Naive thymus-derived CD4-positive, alpha-beta T cell (primary cell): ENCODE measurements around the gene SRRM3. TPM values are rescaled to one million over a fixed set of nuclear protein-coding genes. Genes with fewer than 3 reads are reported as not detected.
A peak's percentile ranks its signal among the peaks of the same experiment; 100 is the strongest.
"Not testable (repeated sequence)": the region's sequence is repeated elsewhere in the genome, so short reads cannot be mapped to it uniquely, and the experiment has no call there.

ENCODE experiments used
- ATAC-seq: fragments of 150-1000 bp; cut with Tn5 transposase; 2 replicates; pipeline ENCODE4 v1.10.0; 2021; ENCODE audit warnings: mild to moderate bottlenecking, moderate library complexity
- CTCF ChIA-PET: fragments of 350-600 bp; sonication (Branson Sonifier 250); formaldehyde crosslinking; loops from one replicate; lab custom pipeline; 2021; ENCODE audit warnings: antibody characterized with exemption; lab: Charles Lee
- POLR2A ChIA-PET: fragments of 350-600 bp; sonication (Branson Sonifier 250); formaldehyde crosslinking; loops from one replicate; lab custom pipeline; 2021; ENCODE audit warnings: antibody characterized with exemption, inconsistent platforms; lab: Charles Lee
- DNase-seq, 9 donors: peaks; one replicate each; pipeline versions ENCODE4 v3.0.0 to v3.0.0-alpha.2; 2020 to 2022; ENCODE audit warnings: mixed read lengths in 1 of 9
- H3K27ac ChIP-seq: one replicate; pipeline ENCODE4 v1.7.0; 2013; ENCODE audit warnings: mild to moderate bottlenecking, low read depth, low read length, moderate library complexity
- H3K27me3 ChIP-seq, 2 donors: one replicate each; pipeline ENCODE4 v1.7.0; 2013; ENCODE audit warnings: low read length in 2 of 2, mild to moderate bottlenecking in 2 of 2, moderate library complexity in 2 of 2; ENCODE audit not compliant: control insufficient read depth in 2 of 2, insufficient read depth in 2 of 2
- H3K36me3 ChIP-seq, 3 experiments: 1 replicate in 2 of 3; 2 replicates in 1 of 3; pipeline ENCODE4 v1.7.0; 2013; ENCODE audit warnings: low read length in 3 of 3, mild to moderate bottlenecking in 3 of 3, moderate library complexity in 1 of 3; ENCODE audit not compliant: insufficient read depth in 3 of 3, control insufficient read depth in 2 of 3
- H3K4me1 ChIP-seq, 2 donors: one replicate each; pipeline ENCODE4 v1.7.0; 2013; ENCODE audit warnings: low read length in 2 of 2, mild to moderate bottlenecking in 2 of 2, moderate library complexity in 1 of 2; ENCODE audit not compliant: control insufficient read depth in 2 of 2, insufficient read depth in 2 of 2
- H3K4me3 ChIP-seq: 2 replicates; pipeline ENCODE4 v1.7.0; 2013; ENCODE audit warnings: mild to moderate bottlenecking, low read length
- H3K9me3 ChIP-seq, 3 experiments: 1 replicate in 2 of 3; 2 replicates in 1 of 3; pipeline ENCODE4 v1.7.0; 2013; ENCODE audit warnings: low read length in 3 of 3; ENCODE audit not compliant: control insufficient read depth in 2 of 3
- H3K27ac Mint-ChIP-seq, 9 donors: one replicate each; pipeline ENCODE4 v1.8.0; 2020 to 2022; ENCODE audit warnings: mixed read lengths in 9 of 9, mild to moderate bottlenecking in 8 of 9, moderate library complexity in 5 of 9, inconsistent platforms in 2 of 9
- H3K27me3 Mint-ChIP-seq, 5 donors: one replicate each; pipeline ENCODE4 v1.8.0; 2021 to 2022; ENCODE audit warnings: mixed read lengths in 5 of 5, mild to moderate bottlenecking in 1 of 5
- H3K36me3 Mint-ChIP-seq, 5 donors: one replicate each; pipeline ENCODE4 v1.8.0; 2020 to 2022; ENCODE audit warnings: mixed read lengths in 5 of 5, mild to moderate bottlenecking in 3 of 5, inconsistent platforms in 1 of 5
- H3K4me1 Mint-ChIP-seq, 7 donors: one replicate each; pipeline ENCODE4 v1.8.0; 2020 to 2022; ENCODE audit warnings: mixed read lengths in 7 of 7, mild to moderate bottlenecking in 3 of 7, inconsistent platforms in 1 of 7
- H3K4me3 Mint-ChIP-seq, 10 donors: one replicate each; pipeline ENCODE4 v1.8.0; 2020 to 2022; ENCODE audit warnings: mild to moderate bottlenecking in 10 of 10, mixed read lengths in 10 of 10, moderate library complexity in 6 of 10, inconsistent platforms in 2 of 10
- H3K9me3 Mint-ChIP-seq, 11 donors: one replicate each; pipeline ENCODE4 v1.8.0; 2020 to 2022; ENCODE audit warnings: mixed read lengths in 11 of 11, mild to moderate bottlenecking in 4 of 11, inconsistent platforms in 1 of 11, moderate library complexity in 1 of 11
- intact Hi-C, 2 donors: fragments of 100-400 bp; cut with micrococcal nuclease; formaldehyde crosslinking; loops; one replicate each; pipeline ENCODE4 v1.15.1; 2023
- polyA plus RNA-seq, 2 donors: library from polyadenylated mRNA; unstranded; fragments of 300-500 nt; fragmentation: Illumina TruSeq; gene quantifications; one replicate each; pipeline ENCODE4 v1.2.3, GENCODE V29; 2021
- total RNA-seq, 6 experiments: library from RNA in 5 of 6; stranded (reverse) in 5 of 6; gene quantifications; 1 replicate in 5 of 6; 2 replicates in 1 of 6; pipeline ENCODE4 v1.2.3 and lab custom pipeline; 2021 to 2026

SRRM3 gene
- total and polyA plus RNA-seq, 7 experiments from 2014 or later = not detected

- Histone ChIP-seq H3K27me3 (no peaks in the 10 kb centered on the region), H3K9me3 (no peaks in the 10 kb centered on the region), H3K4me3 (no peak overlapping the region), H3K27ac (no peak overlapping the region), H3K4me1 (no peaks in the 10 kb centered on the region), H3K36me3 (no peaks in the 10 kb centered on the region)
- ChIA-PET CTCF (no interaction called here), POLR2A (no interaction called here)
- Mint-ChIP-seq H3K9me3 (peaks cover 0 to 17% (median 2%) of the 10 kb centered on the region in 11 donors), H3K36me3 (peaks cover 0 to 11% (median 0%) of the 10 kb centered on the region in 5 donors), H3K27me3 (peaks cover 15 to 50% (median 48%) of the 10 kb centered on the region in 5 donors), H3K4me1 (peaks cover 0 to 5% (median 0%) of the 10 kb centered on the region in 7 donors), H3K27ac (no peak overlapping the region), H3K4me3 (no peak overlapping the region)
- ATAC-seq (no peak), DNase-seq (peak in 4 of 9 donors; percentile 10 to 44 (median 18))
- intact Hi-C loops = loop anchor here in 1 of 2 donors (2.0 kb wide), 1 partner anchor 25 kb away; the partner anchor contains the start of gene SRRM3
Observed at GRCh38 chr7:76225379-76225778, 23.7 kb downstream of the SRRM3 start.

GRCh38 chr7:76225951-76226350, 24.3 kb downstream of the SRRM3 start:
- peaks cover 17 to 53% (median 51%) of the 10 kb centered on the region in 5 donors for H3K27me3 Mint-ChIP-seq
- POLR2A ChIA-PET = no interaction called here
- H3K36me3 Mint-ChIP-seq = peaks cover 0 to 11% (median 0%) of the 10 kb centered on the region in 5 donors
- no peak overlapping the region for H3K4me3 Mint-ChIP-seq
- no peak for ATAC-seq
- Histone ChIP-seq H3K27ac (no peak overlapping the region), H3K4me1 (no peaks in the 10 kb centered on the region), H3K9me3 (no peaks in the 10 kb centered on the region), H3K4me3 (no peak overlapping the region), H3K36me3 (no peaks in the 10 kb centered on the region), H3K27me3 (no peaks in the 10 kb centered on the region)
- intact Hi-C loops = loop anchor here in 1 of 2 donors (2.0 kb wide), 1 partner anchor 25 kb away; the partner anchor contains the start of gene SRRM3
- H3K27ac Mint-ChIP-seq = peak overlapping the region in 1 of 9 donors; percentile 2
- CTCF ChIA-PET = no interaction called here
- peaks cover 0 to 17% (median 2%) of the 10 kb centered on the region in 11 donors for H3K9me3 Mint-ChIP-seq
- no peak for DNase-seq
- peaks cover 0 to 5% (median 0%) of the 10 kb centered on the region in 7 donors for H3K4me1 Mint-ChIP-seq

DNA sequence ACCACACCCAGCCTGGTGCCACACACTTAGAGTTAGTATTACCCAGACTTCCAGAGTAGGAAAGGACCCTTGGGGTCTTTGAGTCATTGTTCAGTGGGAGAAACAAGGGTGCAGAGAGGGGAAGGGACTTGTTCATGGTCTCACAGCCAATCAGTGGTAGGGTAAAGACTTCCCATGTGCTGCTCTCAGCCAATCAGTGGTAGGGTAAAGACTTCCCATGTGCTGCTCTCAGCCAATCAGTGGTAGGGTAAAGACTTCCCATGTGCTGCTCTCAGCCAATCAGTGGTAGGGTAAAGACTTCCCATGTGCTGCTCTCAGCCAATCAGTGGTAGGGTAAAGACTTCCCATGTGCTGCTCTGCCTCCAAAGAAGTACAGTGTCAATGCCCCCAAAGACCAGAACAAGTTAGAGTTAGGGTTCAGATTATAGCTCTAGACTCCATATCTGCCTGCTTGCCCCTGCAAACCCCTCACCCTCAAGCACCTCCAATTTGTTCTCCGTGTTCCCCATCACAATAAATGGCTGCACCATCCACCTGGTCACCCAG, 25.3 kb downstream of the SRRM3 start:
- intact Hi-C loops, POLR2A ChIA-PET: not testable (repeated sequence)
- peaks cover 26 to 57% (median 54%) of the 10 kb centered on the region in 5 donors for H3K27me3 Mint-ChIP-seq

DNA sequence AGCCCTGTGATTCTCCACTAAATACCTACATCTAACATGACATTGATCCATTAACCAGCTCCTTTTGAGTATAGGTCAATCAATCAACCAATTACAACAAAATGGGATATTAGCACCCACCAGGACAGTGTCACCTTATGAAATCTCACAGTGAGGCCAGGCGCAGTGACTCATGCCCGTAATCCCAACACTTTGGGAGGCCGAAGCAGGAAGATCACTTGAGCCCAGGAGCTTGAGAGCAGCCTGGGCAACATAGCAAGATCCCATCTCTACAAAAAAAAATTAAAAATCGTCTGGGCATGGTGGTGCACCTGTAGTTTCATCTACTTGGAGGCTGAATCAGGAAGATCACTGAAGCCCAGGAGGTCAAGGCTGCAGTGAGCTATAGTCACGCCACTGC, 28.5 kb downstream of the SRRM3 start:
- Histone ChIP-seq H3K4me3 (no peak overlapping the region), H3K4me1 (no peaks in the 10 kb centered on the region), H3K36me3 (no peaks in the 10 kb centered on the region), H3K9me3 (no peaks in the 10 kb centered on the region), H3K27me3 (no peaks in the 10 kb centered on the region), H3K27ac (no peak overlapping the region)
- Mint-ChIP-seq H3K4me1 (peaks cover 0 to 11% (median 7%) of the 10 kb centered on the region in 7 donors), H3K27ac (no peak overlapping the region), H3K4me3 (no peak overlapping the region), H3K36me3 (peaks cover 0 to 11% (median 5%) of the 10 kb centered on the region in 5 donors), H3K27me3 (peaks cover 40 to 69% (median 63%) of the 10 kb centered on the region in 5 donors), H3K9me3 (peaks cover 0 to 5% (median 3%) of the 10 kb centered on the region in 11 donors)
- CTCF ChIA-PET = no interaction called here
- POLR2A ChIA-PET = no interaction called here
- ATAC-seq (no peak), DNase-seq (no peak)
- intact Hi-C loops = no loop called here

More for the DNA sequence above, 25.3 kb downstream of the SRRM3 start:
- not testable (repeated sequence) for DNase-seq, ATAC-seq, H3K4me3 Mint-ChIP-seq, H3K27ac Mint-ChIP-seq, H3K27ac ChIP-seq, H3K36me3 Mint-ChIP-seq, H3K36me3 ChIP-seq, H3K4me1 Mint-ChIP-seq, H3K9me3 ChIP-seq, H3K4me1 ChIP-seq, H3K4me3 ChIP-seq, H3K27me3 ChIP-seq
- peaks cover 0 to 12% (median 2%) of the 10 kb centered on the region in 11 donors for H3K9me3 Mint-ChIP-seq
- CTCF ChIA-PET = interaction anchor here (0.6 kb wide), 1 partner anchor 66 kb away, joined by 4 read pairs; no protein-coding TSS in a partner anchor

DNA sequence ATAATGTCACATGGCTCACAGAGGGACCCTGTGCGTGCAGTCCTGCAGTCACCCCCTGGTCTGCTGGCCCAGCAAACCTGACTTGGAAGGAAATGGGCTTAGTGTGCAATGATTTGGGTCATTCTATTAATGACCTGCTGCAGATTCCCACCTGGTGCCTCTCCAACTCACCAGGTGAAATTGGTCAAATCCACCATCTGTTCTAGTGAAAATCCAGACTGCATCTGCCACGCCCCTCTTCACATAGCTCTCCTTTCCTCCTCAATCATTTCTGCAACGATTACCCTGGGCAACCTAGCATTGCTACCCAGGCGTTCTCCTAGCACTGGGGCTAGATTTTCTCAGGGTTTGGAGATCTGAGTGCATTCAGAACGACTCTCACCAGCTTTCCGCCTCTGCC, 29.4 kb downstream of the SRRM3 start:
- CTCF ChIA-PET = no interaction called here
- no peak overlapping the region for H3K27ac Mint-ChIP-seq
- no peaks in the 10 kb centered on the region for H3K27me3 ChIP-seq
- H3K9me3 ChIP-seq = no peaks in the 10 kb centered on the region
- no peaks in the 10 kb centered on the region for H3K36me3 ChIP-seq
- H3K27me3 Mint-ChIP-seq = peaks cover 42 to 68% (median 57%) of the 10 kb centered on the region in 5 donors
- H3K4me3 Mint-ChIP-seq = no peak overlapping the region
- intact Hi-C loops = no loop called here
- H3K27ac ChIP-seq = no peak overlapping the region
- ATAC-seq (no peak), DNase-seq (no peak)
- POLR2A ChIA-PET = no interaction called here
- H3K36me3 Mint-ChIP-seq = peaks cover 0 to 11% (median 5%) of the 10 kb centered on the region in 5 donors
- H3K4me3 ChIP-seq = no peak overlapping the region
- H3K9me3 Mint-ChIP-seq = peaks cover 0 to 5% (median 3%) of the 10 kb centered on the region in 11 donors
- H3K4me1 ChIP-seq = no peaks in the 10 kb centered on the region
- H3K4me1 Mint-ChIP-seq = peaks cover 0 to 13% (median 7%) of the 10 kb centered on the region in 7 donors

- no peak overlapping the region for H3K4me3 ChIP-seq
- intact Hi-C loops = no loop called here
- DNase-seq (no peak), ATAC-seq (no peak)
- CTCF ChIA-PET = no interaction called here
- H3K27ac ChIP-seq = no peak overlapping the region
- H3K27me3 Mint-ChIP-seq = peaks cover 43 to 70% (median 60%) of the 10 kb centered on the region in 5 donors
- no peak overlapping the region for H3K27ac Mint-ChIP-seq
- peaks cover 0 to 13% (median 7%) of the 10 kb centered on the region in 7 donors for H3K4me1 Mint-ChIP-seq
- H3K36me3 ChIP-seq = no peaks in the 10 kb centered on the region
- H3K9me3 ChIP-seq = no peaks in the 10 kb centered on the region
- H3K4me1 ChIP-seq = no peaks in the 10 kb centered on the region
- peaks cover 0 to 5% (median 3%) of the 10 kb centered on the region in 11 donors for H3K9me3 Mint-ChIP-seq
- H3K4me3 Mint-ChIP-seq = no peak overlapping the region
- POLR2A ChIA-PET = no interaction called here
- peaks cover 0 to 11% (median 5%) of the 10 kb centered on the region in 5 donors for H3K36me3 Mint-ChIP-seq
- no peaks in the 10 kb centered on the region for H3K27me3 ChIP-seq
Observed at GRCh38 chr7:76231583-76231982, 29.9 kb downstream of the SRRM3 start.
